ENCODE data around the gene E2F1.

E2F1 gene, protein sequence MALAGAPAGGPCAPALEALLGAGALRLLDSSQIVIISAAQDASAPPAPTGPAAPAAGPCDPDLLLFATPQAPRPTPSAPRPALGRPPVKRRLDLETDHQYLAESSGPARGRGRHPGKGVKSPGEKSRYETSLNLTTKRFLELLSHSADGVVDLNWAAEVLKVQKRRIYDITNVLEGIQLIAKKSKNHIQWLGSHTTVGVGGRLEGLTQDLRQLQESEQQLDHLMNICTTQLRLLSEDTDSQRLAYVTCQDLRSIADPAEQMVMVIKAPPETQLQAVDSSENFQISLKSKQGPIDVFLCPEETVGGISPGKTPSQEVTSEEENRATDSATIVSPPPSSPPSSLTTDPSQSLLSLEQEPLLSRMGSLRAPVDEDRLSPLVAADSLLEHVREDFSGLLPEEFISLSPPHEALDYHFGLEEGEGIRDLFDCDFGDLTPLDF

DNA sequence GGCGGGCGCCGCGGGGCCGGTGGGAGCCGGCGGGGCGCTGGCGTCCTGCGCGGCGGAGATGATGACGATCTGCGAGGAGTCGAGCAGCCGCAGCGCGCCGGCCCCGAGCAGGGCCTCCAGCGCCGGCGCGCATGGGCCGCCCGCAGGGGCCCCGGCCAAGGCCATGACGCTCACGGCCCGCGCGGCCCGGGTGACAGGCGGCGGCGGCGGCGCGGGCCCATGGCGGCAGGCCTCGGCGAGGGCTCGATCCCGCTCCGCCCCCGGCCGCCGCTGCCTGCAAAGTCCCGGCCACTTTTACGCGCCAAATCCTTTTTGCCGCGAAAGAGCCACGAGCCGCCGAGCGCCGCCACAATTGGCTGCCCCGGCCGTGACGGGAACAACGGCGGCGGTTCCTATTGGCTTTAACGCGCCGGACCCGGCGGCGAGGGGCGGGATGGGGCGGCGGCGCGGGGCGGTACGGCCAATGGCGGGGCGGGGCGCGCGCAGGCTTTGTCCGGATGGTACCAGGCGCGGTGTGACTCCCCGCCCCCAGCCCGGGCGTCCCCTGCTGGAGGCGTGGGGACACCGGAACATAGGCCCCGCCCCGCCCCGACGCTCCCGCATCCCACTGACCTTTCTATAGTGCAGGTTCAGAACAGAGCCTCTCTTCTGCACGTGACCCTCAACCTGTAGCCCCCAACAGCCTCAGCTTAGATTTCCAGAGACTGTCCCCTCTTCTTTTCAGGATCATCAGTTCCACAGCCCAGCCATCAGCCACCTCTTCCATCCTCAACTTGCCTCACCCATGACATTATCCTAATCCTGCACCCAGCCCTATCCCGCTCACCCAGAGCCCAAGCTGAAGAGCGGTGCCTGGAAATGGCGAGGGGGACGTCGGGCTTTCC lies at the start of gene E2F1:
E2F1 (minus strand) TSS at position 286 of the 884 bp plus-strand sequence; CDS start at position 165, 121 bp downstream.
- no peak for FAIRE-seq

DNA sequence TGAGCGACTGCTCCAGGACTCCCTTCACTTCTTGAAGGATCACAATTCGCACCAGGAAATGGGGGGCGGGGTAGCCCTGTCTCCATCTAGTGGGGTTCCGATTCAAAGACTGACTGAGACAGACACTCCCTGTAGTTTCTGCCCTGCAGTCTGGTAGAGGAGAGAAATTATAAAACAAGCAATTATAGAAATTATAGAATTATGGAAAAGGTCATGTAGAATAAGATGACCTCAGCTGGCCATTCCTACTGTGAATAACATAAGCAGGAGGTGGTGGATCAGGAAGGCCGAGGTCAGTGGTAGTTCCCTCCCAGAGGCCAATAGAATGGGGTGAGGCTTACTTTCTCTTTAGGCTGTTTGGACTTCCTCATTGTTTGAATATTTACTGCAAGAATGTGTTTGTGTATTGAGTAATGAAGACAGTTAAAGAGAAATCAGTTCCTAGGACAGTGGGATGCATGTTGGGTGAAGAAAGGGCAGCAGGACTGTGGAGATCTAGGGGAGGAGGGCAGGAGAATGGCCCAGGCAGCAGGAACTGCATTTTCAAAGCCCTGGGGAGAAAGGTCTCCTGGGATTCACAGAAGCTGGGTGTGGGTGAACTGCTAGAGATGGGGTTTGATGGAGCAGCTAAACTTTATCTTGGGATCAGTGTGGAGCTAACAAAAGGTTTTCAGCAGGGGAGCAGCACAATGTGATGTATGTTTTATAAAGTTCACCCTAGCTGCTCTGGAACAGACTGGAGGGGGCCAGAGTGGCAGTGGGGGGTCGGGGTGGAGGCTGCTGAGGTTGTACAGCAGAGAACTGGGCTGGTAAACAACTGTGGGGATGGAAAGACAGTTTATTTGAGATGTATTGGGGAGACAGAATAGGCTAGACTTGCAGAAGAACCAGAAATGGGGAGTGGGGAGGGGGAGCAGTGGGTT lies 47.7 kb upstream of the E2F1 start:
- no peak for FAIRE-seq

DNA sequence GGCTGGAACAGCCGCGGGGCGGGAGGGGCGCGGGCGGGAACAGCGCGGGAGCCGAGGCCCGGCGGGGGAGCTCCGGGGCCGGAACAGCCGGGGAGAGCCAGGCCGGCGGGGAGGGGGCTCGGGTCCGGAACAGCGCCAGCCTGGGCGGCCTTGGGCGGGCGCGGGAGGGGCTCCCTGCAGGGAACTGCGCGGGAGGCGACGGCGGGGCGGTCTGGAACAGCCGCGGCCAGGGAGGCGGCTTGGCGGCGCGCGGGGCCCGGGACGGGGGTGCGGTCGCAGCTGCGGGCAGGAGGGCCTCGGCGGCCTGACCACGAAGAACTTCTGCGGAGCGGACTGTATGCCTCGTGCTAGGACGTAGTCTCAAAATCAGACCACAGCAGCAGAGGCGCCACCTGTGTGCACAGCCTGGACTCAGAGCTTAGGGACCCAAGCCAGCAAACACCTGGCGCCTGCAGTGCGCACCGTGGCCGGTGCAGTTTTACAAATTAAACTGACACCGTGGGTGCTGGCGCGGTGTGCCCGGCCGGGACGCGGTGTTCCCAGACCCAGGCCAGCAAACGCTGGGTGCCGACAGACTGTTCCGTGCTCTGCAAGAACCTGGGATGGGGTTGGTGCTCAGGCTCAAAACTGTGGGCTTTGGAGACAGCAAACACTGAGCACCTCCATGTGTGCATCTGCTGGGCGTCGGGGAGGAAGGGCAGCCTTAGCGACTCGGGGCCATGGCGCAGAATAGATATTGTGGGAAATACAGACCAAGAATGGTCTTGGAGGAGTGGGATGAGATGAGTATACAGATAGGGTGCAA lies 46.2 kb upstream of the E2F1 start:
- no peak for FAIRE-seq

DNA sequence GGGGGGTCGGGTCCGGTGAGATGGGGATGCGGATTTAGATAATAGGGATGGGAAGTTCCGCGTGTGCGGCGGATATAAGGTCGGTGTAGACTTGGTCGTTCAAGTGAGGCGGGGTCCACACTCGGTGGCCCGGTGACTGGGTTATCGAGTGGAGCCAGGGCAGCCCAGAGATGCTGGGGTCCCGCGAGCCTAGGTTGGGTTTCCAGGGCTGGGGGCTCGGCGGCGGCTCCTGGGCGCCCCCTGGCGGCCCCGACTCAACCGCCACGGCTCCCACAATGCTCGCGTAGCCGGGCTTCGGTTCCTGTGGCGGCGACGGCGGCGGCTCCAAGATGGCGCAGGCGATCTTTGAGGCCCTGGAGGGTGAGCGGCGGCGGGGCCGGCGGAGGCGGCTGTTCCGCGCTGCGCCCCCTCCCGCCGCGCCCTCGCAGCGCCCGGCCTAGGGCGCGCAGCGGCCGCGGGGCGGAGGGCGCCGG lies 45.5 kb upstream of the E2F1 start, which contains the start of gene ZNF341:
ZNF341 (plus strand) TSS at position 304 of the 473 bp plus-strand sequence; CDS start at position 330, 26 bp downstream.
- FAIRE-seq = no peak

DNA sequence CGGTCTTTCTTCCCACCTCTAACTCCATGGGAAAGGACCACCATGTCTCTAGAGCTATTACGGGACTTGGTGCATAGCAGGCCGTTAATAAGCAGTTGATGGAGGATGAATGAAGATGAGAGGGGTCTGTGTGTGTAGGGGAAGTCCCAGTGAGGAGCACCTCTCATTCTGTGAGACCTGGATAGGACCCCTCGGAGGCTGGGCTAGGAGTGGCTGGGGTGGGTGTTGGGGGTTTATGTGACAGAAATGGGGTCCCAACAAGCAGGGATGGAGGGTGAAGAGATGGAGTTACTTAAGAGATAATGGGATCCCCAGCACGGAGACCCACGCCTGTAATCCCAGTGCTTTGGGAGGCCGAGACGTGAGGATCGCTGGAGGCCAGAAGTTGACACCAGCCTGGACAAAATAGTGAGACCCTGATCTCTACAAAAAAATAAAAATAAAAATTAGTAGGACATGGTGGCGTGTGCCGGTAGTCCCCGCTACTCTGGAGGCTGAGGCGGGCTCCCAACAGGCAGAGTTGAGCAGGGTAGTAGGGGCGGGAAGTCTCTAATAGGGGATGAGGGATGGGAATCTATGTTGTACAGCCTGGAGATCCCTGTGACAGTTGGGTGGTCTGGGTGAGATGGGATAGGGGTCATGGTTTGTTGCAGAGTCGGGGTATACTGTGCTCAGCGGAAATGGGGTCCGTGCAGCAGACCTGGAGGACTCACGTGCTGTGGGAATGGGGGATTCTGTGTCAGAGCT lies 44.9 kb upstream of the E2F1 start:
- no peak for FAIRE-seq

DNA sequence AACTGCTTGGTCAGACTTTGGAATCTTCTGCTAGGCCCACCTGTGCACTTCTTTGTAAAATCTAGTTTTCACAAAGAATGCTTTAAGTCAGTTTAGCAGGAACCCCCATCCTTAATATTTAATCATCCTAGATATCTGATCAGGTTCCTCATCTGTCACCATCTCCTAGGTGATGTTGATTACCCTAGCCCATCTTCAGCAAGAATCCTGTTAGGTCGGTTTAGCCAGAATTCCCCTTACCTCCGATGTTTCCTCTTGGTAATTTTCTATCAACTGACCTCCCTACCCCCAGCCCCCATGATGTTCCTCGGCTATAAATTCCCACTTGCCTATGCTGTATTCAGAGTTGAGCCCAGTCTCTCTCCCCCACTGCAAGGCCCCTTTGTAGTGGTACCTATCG lies 42.9 kb upstream of the E2F1 start:
- no peak for FAIRE-seq

DNA sequence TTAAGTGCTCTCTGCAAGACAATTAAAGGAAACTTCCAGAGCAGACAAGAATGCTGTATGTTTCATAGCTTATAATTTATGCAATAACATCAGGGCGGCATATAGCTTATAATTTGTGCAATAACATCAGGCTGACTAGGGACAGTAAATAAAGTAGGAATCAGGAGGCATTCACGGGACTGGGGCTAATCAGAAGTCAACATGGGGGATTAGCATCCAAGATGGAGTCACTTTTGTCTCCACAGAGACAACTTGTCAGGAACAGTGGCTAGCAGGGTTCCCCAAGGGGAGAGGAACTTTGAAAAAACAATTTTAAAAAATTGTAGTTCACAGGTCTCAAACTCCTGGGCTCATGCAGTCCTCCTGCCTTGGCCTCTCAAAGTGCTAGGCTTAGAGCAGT lies 42.3 kb upstream of the E2F1 start:
- FAIRE-seq = no peak

DNA sequence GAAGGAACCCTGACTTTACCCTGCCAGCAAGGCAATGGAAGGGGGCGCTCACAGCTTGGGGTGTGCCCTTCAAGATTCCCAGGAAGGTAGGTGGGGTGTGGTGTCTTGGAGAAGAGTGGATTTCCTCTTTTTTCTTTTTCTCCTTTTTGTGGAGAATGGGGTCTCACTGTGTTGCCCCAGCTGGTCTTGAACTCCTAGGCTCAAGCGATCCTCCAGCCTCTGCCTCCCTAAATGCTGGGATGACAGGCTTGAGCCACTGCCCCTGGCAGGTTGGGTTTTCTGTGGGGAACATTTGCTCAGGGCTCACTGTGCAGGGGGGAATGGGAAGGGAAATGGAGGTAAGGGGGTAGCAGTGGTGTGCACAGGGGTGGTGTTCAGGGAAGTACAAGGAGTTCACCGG lies 41.6 kb upstream of the E2F1 start:
- FAIRE-seq = no peak

DNA sequence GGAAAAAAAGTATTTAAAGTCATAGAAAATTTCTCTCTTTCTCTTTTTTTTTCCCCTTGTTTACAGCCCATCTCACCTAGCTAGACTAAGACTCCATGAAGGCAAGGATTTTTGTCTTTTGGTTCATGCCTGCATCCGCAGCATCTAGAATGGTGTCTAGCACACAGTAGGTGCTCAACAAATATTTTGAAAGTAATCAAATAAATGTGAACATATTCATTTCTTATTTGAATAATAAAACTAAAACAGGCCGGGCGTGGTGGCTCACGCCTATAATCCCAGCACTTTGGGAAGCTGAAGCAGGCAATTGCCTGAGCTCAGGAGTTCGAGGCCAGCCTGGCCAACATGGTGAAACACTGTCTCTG lies 40.9 kb upstream of the E2F1 start:
- FAIRE-seq = no peak

DNA sequence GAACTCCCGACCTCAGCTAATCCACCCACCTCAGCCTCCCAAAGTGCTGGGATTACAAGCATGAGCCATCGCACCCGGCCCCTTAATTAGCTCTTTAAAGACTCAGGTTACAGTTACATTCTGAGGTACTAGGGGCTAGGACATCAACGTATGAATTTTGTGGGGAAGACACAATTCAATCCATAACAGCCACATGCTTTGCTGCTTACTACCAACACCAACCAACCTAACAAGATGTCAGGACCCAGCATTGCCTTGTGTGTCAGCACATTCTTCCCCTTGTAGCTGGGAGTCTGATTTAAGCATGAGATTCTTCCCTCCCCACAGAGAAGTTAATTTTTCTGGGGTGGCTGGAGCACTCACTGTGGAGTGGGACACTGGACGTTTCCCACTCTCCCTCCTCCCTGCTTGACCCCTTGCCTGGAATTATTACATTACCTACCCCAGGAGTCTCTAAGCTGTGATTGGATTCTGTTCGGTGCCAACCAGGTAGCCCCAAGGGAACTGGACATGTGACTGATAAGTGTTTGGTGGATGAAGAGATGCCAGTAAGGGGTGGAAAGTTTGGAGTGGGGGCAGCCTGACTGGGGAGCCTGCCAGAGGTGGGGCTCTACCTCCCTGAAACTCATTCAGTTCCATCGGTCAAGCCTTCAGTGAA lies 39.6 kb upstream of the E2F1 start:
- FAIRE-seq = no peak

DNA sequence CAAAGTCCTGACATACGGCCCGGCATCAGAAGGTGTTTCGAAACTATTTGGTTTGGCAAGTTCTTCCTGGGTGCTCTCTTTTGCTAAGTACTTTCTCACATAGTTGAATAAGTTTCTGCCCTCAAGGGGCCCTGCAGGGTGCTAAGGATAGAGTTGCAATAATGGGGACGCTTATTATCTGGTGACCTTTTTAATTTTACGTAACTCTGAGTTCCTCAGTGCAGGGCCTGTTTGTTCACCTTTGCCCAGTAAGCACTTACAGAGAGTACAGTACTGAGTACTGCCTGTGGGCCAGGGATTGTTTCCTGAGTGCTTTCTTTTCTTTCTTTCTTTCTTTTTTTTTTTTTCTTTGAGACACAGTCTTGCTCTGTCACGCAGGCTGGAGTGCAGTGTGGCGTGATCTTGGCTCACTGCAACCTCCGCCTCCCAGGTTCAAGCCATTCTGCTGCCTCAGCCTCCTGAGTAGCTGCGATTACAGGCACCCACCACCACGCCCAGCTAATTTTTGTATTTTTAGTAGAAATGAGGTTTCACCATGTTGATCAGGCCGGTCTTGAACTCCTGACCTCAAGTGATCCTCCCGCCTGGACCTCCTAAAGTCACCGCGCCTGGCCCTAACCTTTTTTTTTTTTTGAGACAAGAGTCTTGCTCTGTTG lies 38.4 kb upstream of the E2F1 start:
- no peak for FAIRE-seq

DNA sequence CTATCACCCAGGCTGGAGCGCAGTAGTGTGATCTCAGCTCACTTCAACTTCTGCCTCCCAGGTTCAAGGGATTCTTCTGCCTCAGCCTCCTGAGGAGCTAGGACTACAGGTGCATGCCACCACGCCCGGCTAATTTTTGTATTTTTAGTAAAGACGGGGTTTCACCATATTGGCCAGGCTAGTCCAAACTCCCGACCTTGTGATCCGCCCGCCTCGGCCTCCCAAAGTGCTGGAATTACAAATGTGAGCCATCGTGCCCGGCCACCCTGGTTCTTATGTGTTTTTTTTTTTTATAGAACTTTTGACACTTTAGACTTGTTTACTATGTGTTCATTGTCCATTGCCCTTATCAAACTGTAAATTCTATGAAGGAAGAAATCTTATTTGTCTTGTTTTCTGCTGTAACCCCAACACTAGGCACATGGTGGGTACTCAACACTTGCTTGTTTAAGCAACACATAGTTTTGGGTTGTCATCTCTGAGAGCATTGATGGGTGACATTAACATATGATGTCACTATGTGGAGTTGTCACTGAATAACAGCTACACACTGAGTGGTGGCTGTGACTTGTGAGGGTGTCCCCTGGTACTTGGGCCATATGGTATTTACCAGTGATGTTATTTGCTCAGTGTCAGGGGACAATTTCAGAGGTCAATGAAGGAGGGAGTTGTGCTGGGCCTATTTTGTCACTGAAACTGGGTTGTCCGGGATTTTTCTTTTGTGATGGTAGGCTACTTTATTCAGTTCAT lies 35.4 kb upstream of the E2F1 start:
- no peak for FAIRE-seq

DNA sequence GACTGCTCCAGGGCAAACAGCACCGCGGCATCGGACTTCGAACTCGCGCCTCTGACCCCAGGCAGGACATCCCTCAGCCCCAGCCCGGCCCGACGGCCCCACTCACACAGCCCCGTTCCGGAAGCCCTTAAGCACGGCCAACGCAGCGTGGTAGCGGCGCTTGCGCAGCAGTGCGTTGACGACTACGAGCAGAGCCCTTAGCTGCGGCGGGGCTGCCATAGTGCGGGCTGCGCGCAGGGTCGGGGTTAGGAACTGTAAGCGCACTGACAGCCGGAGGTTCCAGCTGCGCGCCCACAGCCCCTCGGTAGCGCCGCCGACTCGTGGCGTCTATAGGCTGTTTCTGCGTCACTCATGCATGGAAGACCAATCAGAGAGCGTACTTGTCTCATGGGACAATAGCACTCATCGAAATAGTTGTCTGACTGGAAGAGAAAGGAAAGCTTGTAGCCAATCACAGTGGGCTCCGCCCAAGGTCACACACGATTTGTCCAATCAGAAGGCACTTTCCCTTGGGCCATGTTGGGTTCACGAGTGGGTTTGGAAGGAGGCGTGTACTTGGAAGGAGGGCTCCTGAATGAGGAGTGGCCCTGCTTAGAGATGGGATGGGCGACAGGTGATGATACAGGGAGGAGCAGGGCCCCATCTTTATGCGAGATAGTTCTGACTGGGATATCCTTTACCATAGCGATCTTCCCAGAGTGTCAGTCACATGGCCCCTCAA lies 34.0 kb upstream of the E2F1 start, which contains the start of gene PXMP4:
PXMP4 (minus strand) TSS at position 322 of the 721 bp plus-strand sequence; CDS start at position 219, 103 bp downstream.
- peak; percentile 41 for FAIRE-seq

DNA sequence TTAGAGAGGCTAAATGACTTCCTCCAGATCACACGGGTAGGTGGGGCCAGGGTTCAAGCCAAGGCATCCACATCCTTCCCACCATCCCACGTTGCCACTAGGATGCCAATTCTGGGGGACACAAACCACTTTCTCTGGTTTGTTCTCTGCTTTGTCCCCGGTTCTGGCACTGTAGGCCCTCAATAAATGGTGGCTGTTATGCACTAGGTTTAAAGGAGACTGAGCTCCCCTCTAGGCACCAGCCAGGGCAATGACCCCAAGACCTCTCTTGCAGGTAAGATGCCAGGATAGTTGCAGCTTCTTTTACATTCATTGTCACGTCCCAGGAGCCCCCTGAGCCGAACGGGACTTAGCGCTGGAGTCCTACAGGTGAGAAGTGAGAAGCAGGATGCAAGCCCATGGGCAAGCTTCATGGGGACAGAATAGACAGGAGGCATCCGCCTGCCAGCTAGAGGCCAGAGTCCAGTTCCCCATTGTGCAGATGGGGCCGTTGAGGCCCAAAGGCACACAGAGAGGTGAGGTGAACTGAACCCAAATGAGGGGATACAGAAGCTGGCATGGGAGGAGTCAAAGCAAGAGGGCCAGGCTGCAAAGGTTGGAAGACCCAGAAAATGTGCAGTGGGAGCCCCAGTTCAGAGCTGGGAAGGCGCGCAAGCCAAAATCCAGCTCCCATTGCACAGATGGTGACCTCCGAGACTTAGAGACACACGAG lies 33.2 kb upstream of the E2F1 start:
- no peak for FAIRE-seq

DNA sequence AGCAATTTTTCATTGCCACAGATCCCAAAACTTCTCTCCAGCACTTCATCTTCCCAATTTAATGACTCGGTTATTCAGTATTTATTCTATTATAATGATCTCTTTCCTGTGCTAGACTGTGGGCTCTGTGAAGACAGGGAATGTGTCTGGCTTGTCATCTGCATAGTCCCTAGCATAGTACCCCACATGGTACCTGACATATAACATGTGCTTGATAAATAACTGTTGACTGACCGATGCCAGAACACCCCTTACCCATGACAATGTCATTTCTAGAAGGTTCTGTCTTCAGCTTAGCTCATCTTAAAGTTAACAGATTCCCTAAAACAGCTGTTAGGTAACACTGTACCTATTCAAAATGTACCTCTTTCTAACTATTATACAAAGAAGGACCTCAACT lies 30.3 kb upstream of the E2F1 start:
- no peak for FAIRE-seq

DNA sequence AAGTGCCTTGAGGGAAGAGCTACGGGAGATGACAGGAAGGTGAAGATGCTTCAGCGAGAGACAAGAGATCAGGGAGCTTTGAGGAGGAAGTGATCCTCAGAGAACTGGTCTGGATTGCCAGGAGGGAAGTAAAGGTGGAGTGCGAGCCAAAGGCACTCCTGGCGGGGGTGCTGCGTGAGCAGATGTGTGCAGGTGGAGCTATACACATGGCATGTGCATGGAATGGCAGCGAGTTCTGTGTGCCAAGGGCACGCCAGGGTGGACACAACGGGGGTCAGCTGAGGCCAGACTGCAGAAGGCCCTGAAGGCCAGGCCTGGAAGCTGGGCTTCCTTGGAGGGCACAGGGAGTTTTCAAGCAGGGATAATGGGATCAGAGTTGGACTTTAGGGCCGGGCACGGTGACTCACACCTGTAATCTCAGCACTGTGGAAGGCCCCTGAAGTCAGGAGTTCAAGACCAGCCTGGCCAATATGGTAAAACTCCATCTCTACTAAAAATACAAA lies 27.7 kb upstream of the E2F1 start:
- FAIRE-seq = no peak

DNA sequence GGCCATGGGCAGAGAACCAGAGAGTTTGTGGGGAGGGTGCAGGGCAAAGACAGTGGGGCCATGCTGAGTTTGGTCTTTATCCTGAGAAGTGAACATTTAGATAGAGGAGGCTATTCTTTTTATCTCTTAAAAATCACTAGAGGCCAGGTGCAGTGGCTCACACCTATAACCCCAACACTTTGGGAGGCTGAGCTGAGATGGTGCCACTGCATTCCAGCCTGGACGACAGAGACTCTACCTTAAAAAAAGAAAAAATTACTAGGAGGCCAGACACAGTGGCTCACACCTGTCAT lies 25.2 kb upstream of the E2F1 start:
- no peak for FAIRE-seq

Data from colon (tissue), 2 donors.